A549 (cell line): ENCODE data around the gene MPPED1.

Source experiments
- CEBPB ChIP-seq, 2 experiments: fragments of >200 bp in 1 of 2; sonication (Bioruptor Twin) in 1 of 2; formaldehyde crosslinking in 1 of 2; IDR thresholded peaks; 2 replicates each; pipeline ENCODE4 v1.6.1; 2012 to 2016
- CTCF ChIP-seq: fragments of >200 bp; sonication (Bioruptor Twin); formaldehyde crosslinking; IDR thresholded peaks from 3 replicates; pipeline ENCODE4 v1.5.1; 2016
- E2F6 ChIP-seq: IDR thresholded peaks from 2 replicates; pipeline ENCODE4 v1.6.1; 2012; ENCODE audit warnings: low read depth, borderline replicate concordance
- ELK1 ChIP-seq: fragments of 150-350 bp; IDR thresholded peaks from 2 replicates; pipeline ENCODE4 v1.6.1; 2014; ENCODE audit warnings: low read depth, mild to moderate bottlenecking, low read length
- EP300 ChIP-seq, 2 experiments: fragments of >200 bp; sonication (Bioruptor Twin); formaldehyde crosslinking; IDR thresholded peaks; 2 replicates in 1 of 2; 3 replicates in 1 of 2; pipeline ENCODE4 v1.6.1; 2016 to 2017
- ESRRA ChIP-seq: fragments of 150-350 bp; IDR thresholded peaks from 2 replicates; pipeline ENCODE4 v1.6.1; 2014; ENCODE audit warnings: mild to moderate bottlenecking, low read length, borderline replicate concordance
- NPAS2 ChIP-seq: fragments of 250-450 bp; sonication (Bioruptor Pico); IDR thresholded peaks from 2 replicates; pipeline ENCODE4 v1.8.0; 2022; ENCODE audit warnings: mild to moderate bottlenecking, moderate library complexity, borderline replicate concordance
- POLR2A ChIP-seq: IDR thresholded peaks from 2 replicates; pipeline ENCODE4 v1.6.1; 2012; ENCODE audit warnings: mild to moderate bottlenecking, low read length
- RAD21 ChIP-seq, 2 experiments: fragments of >200 bp in 1 of 2; sonication (Bioruptor Twin) in 1 of 2; formaldehyde crosslinking in 1 of 2; IDR thresholded peaks in 1 of 2; conservative IDR thresholded peaks in 1 of 2; 2 replicates in 1 of 2; 3 replicates in 1 of 2; pipeline ENCODE4 v1.6.1; 2012 to 2018; ENCODE audit warnings: inconsistent platforms in 1 of 2
- RCOR1 ChIP-seq: fragments of 150-350 bp; IDR thresholded peaks from 2 replicates; pipeline ENCODE4 v1.6.1; 2014; ENCODE audit warnings: antibody characterized with exemption, low read length, low read depth
- REST ChIP-seq: fragments of 200-600 bp; sonication (generic); IDR thresholded peaks from 2 replicates; pipeline ENCODE4 v1.6.1; 2016; ENCODE audit warnings: antibody characterized with exemption, mild to moderate bottlenecking, moderate library complexity
- ZFP36 ChIP-seq: fragments of 450-650 bp; IDR thresholded peaks from 2 replicates; pipeline ENCODE4 v1.6.1; 2014; ENCODE audit warnings: borderline replicate concordance; ENCODE audit not compliant: partially characterized antibody

GRCh38 chr22:43437871-43438475, 26.2 kb downstream of the MPPED1 start:
- TF ChIP-seq CEBPB (IDR thresholded peaks at IDR 0.05) (no peak), CTCF (no peak), POLR2A (no peak), ZFP36 (no peak), ESRRA (no peak), ELK1 (no peak), EP300 (IDR thresholded peaks at IDR 0.05) (no peak), E2F6 (no peak), RAD21 (conservative IDR thresholded peaks at IDR 0.05 in 1 of 2, IDR thresholded peaks at IDR 0.05 in 1 of 2) (no peak), REST (no peak), NPAS2 (CRISPR knock-in tag) (no peak), RCOR1 (no peak)
